GM23338 (cell line): Measurements from ENCODE around the gene MGAT4B. TPM values are rescaled to one million over a fixed set of nuclear protein-coding genes. Genes with fewer than 3 reads are reported as not detected.
A peak's percentile ranks its signal among the peaks of the same experiment; 100 is the strongest.

Experiments
- ATAC-seq: fragments of 200-7000 bp; cut with Tn5 transposase; 3 replicates; pipeline ENCODE4 v1.9.1; 2020
- DNase-seq: peaks from one replicate; pipeline ENCODE4 v3.0.0-alpha.2; 2015; ENCODE audit warnings: low spot score
- H2AFZ ChIP-seq: fragments of 200-600 bp; sonication (generic); 2 replicates; pipeline ENCODE4 v1.8.0; 2016; ENCODE audit warnings: antibody characterized with exemption, mild to moderate bottlenecking, moderate library complexity
- H3F3A ChIP-seq: fragments of 200-600 bp; sonication (generic); replicated peaks from 2 replicates; pipeline ENCODE4 v1.8.0; 2017; ENCODE audit warnings: antibody characterized with exemption, mixed run types, low read depth
- H3K27ac ChIP-seq: fragments of 200-600 bp; sonication (generic); 2 replicates; pipeline ENCODE4 v1.6.1; 2016; ENCODE audit warnings: low read depth
- H3K27me3 ChIP-seq: fragments of 200-600 bp; sonication (generic); 2 replicates; pipeline ENCODE4 v1.8.0; 2016; ENCODE audit warnings: mild to moderate bottlenecking, mixed run types, moderate library complexity; ENCODE audit not compliant: insufficient read depth
- H3K36me3 ChIP-seq: fragments of 200-600 bp; sonication (generic); 2 replicates; pipeline ENCODE4 v1.8.0; 2016; ENCODE audit warnings: mild to moderate bottlenecking; ENCODE audit not compliant: insufficient read depth
- H3K4me1 ChIP-seq: fragments of 200-600 bp; sonication (generic); 2 replicates; pipeline ENCODE4 v1.8.0; 2016; ENCODE audit warnings: mild to moderate bottlenecking, moderate library complexity; ENCODE audit not compliant: insufficient read depth
- H3K4me2 ChIP-seq: fragments of 200-600 bp; sonication (generic); 2 replicates; pipeline ENCODE4 v1.7.1; 2017; ENCODE audit warnings: mixed run types
- H3K4me3 ChIP-seq: fragments of 200-600 bp; sonication (generic); 2 replicates; pipeline ENCODE4 v1.6.1; 2016; ENCODE audit warnings: mixed run types
- H3K79me2 ChIP-seq: fragments of 200-600 bp; sonication (generic); replicated peaks from 2 replicates; pipeline ENCODE4 v1.8.0; 2017; ENCODE audit warnings: mild to moderate bottlenecking; ENCODE audit not compliant: insufficient read depth
- H3K9me2 ChIP-seq: fragments of 200-600 bp; sonication (generic); 2 replicates; pipeline ENCODE4 v1.8.0; 2017; ENCODE audit not compliant: insufficient read depth
- H4K20me1 ChIP-seq: fragments of 200-600 bp; sonication (generic); replicated peaks from 2 replicates; pipeline ENCODE4 v1.8.0; 2017; ENCODE audit warnings: mild to moderate bottlenecking; ENCODE audit not compliant: insufficient read depth
- H3K27ac Mint-ChIP-seq: 2 replicates; pipeline ENCODE4 v1.8.0; 2020; ENCODE audit warnings: inconsistent platforms, mild to moderate bottlenecking, moderate library complexity, mixed read lengths
- H3K27me3 Mint-ChIP-seq: 3 replicates; pipeline ENCODE4 v1.8.0; 2022; ENCODE audit warnings: low read depth, mild to moderate bottlenecking, moderate library complexity, mixed read lengths, inconsistent platforms; ENCODE audit not compliant: insufficient read depth, poor library complexity
- H3K36me3 Mint-ChIP-seq: 3 replicates; pipeline ENCODE4 v1.8.0; 2021; ENCODE audit warnings: low read depth, mild to moderate bottlenecking, inconsistent platforms, moderate library complexity, mixed read lengths
- H3K4me1 Mint-ChIP-seq: 3 replicates; pipeline ENCODE4 v1.8.0; 2020; ENCODE audit warnings: mild to moderate bottlenecking, inconsistent platforms, mixed read lengths
- H3K4me3 Mint-ChIP-seq: 3 replicates; pipeline ENCODE4 v1.8.0; 2021; ENCODE audit warnings: moderate library complexity, mild to moderate bottlenecking, inconsistent platforms, mixed read lengths
- H3K9me3 Mint-ChIP-seq: 3 replicates; pipeline ENCODE4 v1.8.0; 2020; ENCODE audit warnings: moderate library complexity, mild to moderate bottlenecking, inconsistent platforms, mixed read lengths
- EZH2 ChIP-seq: fragments of 200-600 bp; sonication (generic); IDR thresholded peaks from one replicate; pipeline ENCODE4 v1.8.0; 2017; ENCODE audit warnings: antibody characterized with exemption, mild to moderate bottlenecking, low read depth; ENCODE audit not compliant: unreplicated experiment
- NANOG ChIP-seq: IDR thresholded peaks from 2 replicates; pipeline ENCODE4 v1.6.1; 2016; ENCODE audit warnings: antibody characterized with exemption, borderline replicate concordance
- POLR2AphosphoS5 ChIP-seq: IDR thresholded peaks from 2 replicates; pipeline ENCODE4 v1.6.1; 2016; ENCODE audit warnings: antibody characterized with exemption, low read depth
- STAT1 ChIP-seq: IDR thresholded peaks from one replicate; pipeline ENCODE4 v1.6.1; 2016; ENCODE audit warnings: antibody characterized with exemption; ENCODE audit not compliant: unreplicated experiment
- polyA plus RNA-seq: library from polyadenylated mRNA; unstranded; fragments of >200 nt; fragmentation: Nextera tagmentation; extraction: Ambion mirVana; gene quantifications from 2 replicates; pipeline ENCODE4 v1.2.1, GENCODE V29; 2016
- total RNA-seq: library from RNA; depleted of rRNA; stranded (reverse); fragments of >200 nt; shearing (Covaris generic); gene quantifications from 2 replicates; pipeline ENCODE4 v1.2.3, GENCODE V29; 2014
- TF ChIP-seq, protein P1 (sequence below): fragments of 250-450 bp; sonication (Bioruptor Pico); IDR thresholded peaks from 2 replicates; pipeline ENCODE4 v1.5.0; 2020; ENCODE audit warnings: mild to moderate bottlenecking, moderate library complexity

Gene MGAT4B
- total and polyA plus RNA-seq, 2 experiments from 2014 or later: 32.3 to 101 TPM

DNA sequence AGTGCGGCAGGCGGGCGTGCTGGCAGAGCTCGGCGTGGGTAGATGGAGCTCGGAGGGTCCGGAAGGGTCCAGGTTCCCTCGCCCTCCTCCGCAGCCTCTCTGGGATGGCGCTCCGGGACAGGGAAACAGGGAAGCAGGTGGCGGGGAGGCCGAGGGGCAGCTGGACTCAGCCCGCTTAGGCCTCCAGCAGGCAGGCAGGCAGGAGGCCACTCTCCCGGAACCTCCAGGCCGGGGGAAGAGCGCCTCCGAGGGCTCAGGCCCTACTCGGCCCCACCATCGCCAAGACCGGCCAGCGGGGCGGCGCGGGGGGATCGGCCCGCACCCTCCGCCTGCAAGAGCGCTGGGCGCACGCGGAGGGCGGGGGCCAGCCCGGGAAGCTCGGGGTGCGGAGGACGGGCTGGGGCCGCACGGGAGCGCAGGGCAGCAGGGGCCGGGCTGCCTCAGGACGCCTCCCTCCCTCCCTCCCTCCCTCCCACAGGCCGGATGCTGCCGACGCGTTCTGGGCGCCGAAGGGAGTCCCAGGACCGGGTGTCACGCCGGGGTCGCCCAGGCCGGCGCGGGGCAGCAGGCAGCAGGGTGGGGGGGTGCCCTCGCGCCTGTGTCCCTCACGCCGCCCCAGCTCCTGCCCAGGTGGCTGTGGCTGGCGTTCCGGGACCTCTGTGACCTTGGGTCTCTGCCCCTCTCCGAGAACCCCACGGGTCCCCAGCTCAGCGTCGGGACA, 977 bp downstream of the MGAT4B start:
- Histone ChIP-seq H3F3A (peaks cover 7% of the 10 kb centered on the region), H3K4me3 (peak overlapping the region; percentile 77), H3K27ac (no peak overlapping the region), H3K27me3 (no peaks in the 10 kb centered on the region), H4K20me1 (peaks cover 17% of the 10 kb centered on the region), H3K4me2 (peak overlapping the region; percentile 92), H3K4me1 (peaks cover 8% of the 10 kb centered on the region), H3K79me2 (peaks cover 22% of the 10 kb centered on the region), H2AFZ (no peak overlapping the region), H3K9me2 (no peaks in the 10 kb centered on the region), H3K36me3 (no peaks in the 10 kb centered on the region)
- Mint-ChIP-seq H3K27me3 (peaks cover 27% of the 10 kb centered on the region), H3K36me3 (peaks cover 9% of the 10 kb centered on the region; the same call in 1 of the 3 replicates), H3K9me3 (no peaks in the 10 kb centered on the region), H3K27ac (no peak overlapping the region), H3K4me3 (peak overlapping the region; percentile 80), H3K4me1 (peaks cover 30% of the 10 kb centered on the region)
- DNase-seq: peak; percentile 65
- TF ChIP-seq POLR2AphosphoS5: peak; percentile 17; the same call in 1 of the 2 replicates
- TF ChIP-seq, protein P1, sequence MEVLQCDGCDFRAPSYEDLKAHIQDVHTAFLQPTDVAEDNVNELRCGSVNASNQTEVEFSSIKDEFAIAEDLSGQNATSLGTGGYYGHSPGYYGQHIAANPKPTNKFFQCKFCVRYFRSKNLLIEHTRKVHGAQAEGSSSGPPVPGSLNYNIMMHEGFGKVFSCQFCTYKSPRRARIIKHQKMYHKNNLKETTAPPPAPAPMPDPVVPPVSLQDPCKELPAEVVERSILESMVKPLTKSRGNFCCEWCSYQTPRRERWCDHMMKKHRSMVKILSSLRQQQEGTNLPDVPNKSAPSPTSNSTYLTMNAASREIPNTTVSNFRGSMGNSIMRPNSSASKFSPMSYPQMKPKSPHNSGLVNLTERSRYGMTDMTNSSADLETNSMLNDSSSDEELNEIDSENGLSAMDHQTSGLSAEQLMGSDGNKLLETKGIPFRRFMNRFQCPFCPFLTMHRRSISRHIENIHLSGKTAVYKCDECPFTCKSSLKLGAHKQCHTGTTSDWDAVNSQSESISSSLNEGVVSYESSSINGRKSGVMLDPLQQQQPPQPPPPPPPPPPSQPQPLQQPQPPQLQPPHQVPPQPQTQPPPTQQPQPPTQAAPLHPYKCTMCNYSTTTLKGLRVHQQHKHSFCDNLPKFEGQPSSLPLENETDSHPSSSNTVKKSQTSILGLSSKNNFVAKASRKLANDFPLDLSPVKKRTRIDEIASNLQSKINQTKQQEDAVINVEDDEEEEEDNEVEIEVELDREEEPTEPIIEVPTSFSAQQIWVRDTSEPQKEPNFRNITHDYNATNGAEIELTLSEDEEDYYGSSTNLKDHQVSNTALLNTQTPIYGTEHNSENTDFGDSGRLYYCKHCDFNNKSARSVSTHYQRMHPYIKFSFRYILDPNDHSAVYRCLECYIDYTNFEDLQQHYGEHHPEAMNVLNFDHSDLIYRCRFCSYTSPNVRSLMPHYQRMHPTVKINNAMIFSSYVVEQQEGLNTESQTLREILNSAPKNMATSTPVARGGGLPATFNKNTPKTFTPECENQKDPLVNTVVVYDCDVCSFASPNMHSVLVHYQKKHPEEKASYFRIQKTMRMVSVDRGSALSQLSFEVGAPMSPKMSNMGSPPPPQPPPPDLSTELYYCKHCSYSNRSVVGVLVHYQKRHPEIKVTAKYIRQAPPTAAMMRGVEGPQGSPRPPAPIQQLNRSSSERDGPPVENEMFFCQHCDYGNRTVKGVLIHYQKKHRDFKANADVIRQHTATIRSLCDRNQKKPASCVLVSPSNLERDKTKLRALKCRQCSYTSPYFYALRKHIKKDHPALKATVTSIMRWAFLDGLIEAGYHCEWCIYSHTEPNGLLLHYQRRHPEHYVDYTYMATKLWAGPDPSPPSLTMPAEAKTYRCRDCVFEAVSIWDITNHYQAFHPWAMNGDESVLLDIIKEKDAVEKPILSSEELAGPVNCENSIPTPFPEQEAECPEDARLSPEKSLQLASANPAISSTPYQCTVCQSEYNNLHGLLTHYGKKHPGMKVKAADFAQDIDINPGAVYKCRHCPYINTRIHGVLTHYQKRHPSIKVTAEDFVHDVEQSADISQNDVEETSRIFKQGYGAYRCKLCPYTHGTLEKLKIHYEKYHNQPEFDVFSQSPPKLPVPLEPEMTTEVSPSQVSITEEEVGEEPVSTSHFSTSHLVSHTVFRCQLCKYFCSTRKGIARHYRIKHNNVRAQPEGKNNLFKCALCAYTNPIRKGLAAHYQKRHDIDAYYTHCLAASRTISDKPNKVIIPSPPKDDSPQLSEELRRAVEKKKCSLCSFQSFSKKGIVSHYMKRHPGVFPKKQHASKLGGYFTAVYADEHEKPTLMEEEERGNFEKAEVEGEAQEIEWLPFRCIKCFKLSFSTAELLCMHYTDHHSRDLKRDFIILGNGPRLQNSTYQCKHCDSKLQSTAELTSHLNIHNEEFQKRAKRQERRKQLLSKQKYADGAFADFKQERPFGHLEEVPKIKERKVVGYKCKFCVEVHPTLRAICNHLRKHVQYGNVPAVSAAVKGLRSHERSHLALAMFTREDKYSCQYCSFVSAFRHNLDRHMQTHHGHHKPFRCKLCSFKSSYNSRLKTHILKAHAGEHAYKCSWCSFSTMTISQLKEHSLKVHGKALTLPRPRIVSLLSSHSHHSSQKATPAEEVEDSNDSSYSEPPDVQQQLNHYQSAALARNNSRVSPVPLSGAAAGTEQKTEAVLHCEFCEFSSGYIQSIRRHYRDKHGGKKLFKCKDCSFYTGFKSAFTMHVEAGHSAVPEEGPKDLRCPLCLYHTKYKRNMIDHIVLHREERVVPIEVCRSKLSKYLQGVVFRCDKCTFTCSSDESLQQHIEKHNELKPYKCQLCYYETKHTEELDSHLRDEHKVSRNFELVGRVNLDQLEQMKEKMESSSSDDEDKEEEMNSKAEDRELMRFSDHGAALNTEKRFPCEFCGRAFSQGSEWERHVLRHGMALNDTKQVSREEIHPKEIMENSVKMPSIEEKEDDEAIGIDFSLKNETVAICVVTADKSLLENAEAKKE: no peak
- TF ChIP-seq STAT1: no peak
- no peak for TF ChIP-seq NANOG
- ATAC-seq: peak; percentile 6

DNA sequence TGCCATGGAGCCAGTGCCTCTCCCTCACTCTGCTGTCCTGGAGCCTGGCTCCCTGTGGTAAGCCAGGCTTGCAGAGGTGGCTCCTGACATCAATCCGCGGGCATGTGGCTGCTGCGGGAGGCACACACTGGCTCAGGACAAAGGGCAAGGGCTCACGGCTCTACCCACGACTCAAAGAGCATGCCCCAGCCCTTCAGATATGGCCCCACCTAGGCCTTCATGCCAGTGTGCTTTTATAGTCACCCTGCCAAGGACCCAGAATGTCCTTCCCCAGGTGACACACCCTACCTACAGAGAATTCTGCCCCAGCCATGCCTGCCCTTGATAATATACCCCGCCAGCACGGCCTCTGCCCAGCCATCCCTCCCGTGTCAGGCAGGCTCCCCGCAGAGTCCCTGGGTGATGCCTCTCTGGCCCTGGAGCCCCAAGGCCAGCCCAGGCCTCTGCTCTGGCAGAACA, 1.6 kb downstream of the MGAT4B start:
- no peak overlapping the region for H2AFZ ChIP-seq
- TF ChIP-seq STAT1 (no peak), EZH2 (no peak)
- H3K79me2 ChIP-seq: peaks cover 22% of the 10 kb centered on the region
- peaks cover 30% of the 10 kb centered on the region for H3K4me1 Mint-ChIP-seq
- H3K27ac ChIP-seq: no peak overlapping the region
- peaks cover 30% of the 10 kb centered on the region for H3K27me3 Mint-ChIP-seq
- DNase-seq: no peak
- peak overlapping the region; percentile 80 for H3K4me3 Mint-ChIP-seq
- peaks cover 8% of the 10 kb centered on the region for H3K4me1 ChIP-seq
- no peaks in the 10 kb centered on the region for H3K36me3 ChIP-seq
- H3F3A ChIP-seq: peaks cover 6% of the 10 kb centered on the region
- peak overlapping the region; percentile 77 for H3K4me3 ChIP-seq
- H3K9me2 ChIP-seq: no peaks in the 10 kb centered on the region
- peaks cover 8% of the 10 kb centered on the region; the same call in 1 of the 3 replicates for H3K36me3 Mint-ChIP-seq
- ATAC-seq: no peak
- no peak overlapping the region for H3K27ac Mint-ChIP-seq
- H3K4me2 ChIP-seq: peak overlapping the region; percentile 92
- no peaks in the 10 kb centered on the region for H3K27me3 ChIP-seq
- H3K9me3 Mint-ChIP-seq: no peaks in the 10 kb centered on the region
- H4K20me1 ChIP-seq: peaks cover 17% of the 10 kb centered on the region
